Skin of body (tissue), 2 donors: ENCODE results near the gene IRF4. TPM values are rescaled to one million over a fixed set of nuclear protein-coding genes. Genes with fewer than 3 reads are reported as not detected.

Experiments used
- DNase-seq: peaks from one replicate; lab custom pipeline; 2025; lab: John Stamatoyannopoulos, UW
- total RNA-seq: library from RNA; depleted of rRNA; stranded (reverse); fragments of >200 nt; gene quantifications from one replicate; pipeline ENCODE4 v1.2.3, GENCODE V29; 2014

IRF4 gene
- total RNA-seq, 1 donor from 2014 or later = 6.2 TPM

DNA sequence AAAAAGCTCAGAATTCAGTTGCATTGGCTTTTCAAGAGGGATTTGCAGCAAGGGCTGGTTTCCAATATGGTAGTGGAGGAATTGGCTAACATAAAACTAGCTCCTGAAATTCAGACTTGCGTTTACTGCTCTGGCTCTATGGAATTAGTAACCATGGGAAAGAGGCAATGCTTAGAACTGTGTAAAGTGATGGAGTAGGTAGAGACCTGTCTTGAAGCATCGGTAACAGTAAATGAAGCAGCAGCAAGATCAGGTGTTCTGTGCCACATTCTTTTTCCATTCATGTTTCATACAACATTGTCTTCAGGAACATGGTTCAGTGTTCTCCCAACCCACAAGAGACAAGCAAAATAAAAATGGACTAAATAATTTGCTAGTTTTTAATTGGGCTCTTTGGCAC is 6.5 kb downstream of the IRF4 start:
- no peak for DNase-seq

DNA sequence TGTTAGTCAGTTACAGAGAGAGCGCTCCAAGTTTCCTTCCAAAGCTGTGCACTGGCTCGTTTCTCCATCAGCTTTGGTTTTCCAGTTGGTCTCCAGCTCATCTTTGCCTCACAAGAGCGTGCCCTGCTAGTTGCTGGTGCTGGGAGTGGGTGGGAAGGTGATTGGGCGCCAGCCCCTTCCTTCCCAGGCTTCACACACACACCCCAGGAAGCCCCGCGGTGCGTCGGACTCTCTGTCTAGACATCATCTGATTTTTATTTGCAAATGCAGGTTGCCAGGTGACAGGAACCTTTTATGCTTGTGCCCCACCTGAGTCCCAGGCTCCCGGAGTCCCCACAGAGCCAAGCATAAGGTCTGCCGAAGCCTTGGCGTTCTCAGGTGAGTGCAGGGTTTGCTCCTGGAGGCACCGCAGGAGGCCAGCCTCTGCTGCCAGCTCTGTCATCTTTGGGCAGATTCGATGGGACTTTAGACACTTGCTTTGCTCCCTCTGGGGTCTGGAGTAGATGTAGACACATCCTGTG is 7.1 kb downstream of the IRF4 start:
- no peak for DNase-seq

DNA sequence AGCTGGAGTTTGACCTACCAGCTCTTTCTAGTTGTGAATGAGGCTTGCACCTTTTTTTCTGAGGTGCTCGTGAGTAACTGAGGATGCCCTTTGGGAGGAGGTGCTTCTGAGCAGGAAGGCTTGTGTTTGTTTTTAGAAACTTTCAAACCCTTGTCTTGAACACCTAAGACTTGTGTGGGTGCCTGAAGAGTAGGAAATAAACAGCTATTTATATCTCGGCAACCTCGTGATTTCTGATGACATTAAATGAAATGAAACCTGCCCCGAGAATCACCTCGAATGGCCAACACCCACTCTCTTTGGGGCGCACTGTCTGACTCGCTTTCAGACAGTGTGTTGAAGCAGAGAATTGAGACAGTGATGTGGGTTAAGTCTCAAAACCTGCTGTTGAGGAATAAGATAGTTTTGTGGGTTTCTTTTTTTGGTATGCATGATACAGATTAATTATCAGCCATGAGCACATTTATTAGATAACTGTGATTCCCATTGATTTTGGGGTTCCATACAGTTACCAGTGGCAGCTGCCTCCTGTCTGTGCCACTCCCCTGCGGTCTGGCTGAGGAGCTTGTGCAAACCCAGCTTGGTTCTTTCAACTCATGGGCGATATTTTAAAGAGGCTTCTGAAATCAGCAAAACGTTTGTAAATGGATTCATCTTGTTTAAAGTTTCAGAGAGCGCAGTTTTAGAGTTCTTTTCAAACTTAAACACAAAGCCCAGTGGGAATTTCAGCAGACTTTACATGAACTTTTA is 8.4 kb downstream of the IRF4 start:
- DNase-seq = no peak

DNA sequence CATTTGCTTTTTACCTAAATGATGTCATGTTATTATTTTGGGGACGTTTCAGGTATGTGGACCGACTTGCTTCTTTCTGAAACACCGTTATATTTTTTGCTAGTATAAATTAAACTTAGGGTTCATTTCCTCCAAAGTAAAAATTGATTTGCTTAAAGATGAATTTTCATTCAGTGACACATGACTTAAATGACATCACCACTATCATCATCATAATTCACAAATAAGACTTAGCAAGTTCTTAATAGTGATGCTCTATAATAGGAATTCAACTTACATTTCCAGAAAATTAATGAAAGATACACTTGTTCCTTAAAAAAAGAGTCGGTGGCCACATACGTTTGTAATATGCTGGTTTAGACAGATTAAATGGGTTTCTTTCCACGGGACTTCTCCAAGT is 9.3 kb downstream of the IRF4 start:
- no peak for DNase-seq

- DNase-seq = no peak
Observed at GRCh38 chr6:401239-401993, 9.9 kb downstream of the IRF4 start.

GRCh38 chr6:401994-402640 is 10.6 kb downstream of the IRF4 start:
- DNase-seq = no peak

DNA sequence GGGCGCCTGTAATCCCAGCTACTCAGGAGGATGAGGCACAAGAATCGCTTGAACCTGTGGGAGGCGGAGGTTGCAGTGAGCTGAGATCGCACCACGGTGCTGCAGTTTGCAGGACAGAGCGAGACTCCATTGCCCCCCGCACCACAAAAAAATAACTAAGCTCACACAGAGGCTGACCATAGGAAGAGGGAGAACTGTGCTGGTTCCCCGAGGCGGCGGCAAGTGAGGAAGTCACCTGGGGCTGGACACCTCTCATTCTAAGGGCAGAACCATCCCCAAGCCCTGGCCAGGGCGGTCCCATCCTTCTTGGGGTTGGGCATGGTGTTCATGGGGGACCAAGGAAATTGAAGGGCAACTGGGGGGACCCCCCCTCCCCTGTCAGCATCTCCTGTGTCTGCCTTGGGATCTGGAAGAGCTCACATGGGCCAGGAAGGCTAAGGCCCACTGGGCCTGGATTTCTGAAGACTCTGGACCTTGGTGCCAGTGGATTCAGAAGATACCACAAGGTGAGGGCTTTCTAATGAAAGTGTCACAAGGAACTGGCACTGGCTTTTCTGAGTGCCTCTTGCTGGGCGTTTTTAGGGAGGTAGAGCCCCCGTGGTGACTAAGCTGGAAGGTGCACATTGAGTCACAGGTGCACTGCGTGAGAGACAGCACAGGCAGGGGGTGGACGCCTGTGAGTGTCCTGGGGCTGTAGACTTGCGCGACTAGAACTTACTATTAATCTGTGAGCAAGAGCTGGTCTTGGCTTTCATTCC is 11.5 kb downstream of the IRF4 start:
- DNase-seq = no peak

GRCh38 chr6:403659-404655 is 12.4 kb downstream of the IRF4 start:
- DNase-seq = no peak

DNA sequence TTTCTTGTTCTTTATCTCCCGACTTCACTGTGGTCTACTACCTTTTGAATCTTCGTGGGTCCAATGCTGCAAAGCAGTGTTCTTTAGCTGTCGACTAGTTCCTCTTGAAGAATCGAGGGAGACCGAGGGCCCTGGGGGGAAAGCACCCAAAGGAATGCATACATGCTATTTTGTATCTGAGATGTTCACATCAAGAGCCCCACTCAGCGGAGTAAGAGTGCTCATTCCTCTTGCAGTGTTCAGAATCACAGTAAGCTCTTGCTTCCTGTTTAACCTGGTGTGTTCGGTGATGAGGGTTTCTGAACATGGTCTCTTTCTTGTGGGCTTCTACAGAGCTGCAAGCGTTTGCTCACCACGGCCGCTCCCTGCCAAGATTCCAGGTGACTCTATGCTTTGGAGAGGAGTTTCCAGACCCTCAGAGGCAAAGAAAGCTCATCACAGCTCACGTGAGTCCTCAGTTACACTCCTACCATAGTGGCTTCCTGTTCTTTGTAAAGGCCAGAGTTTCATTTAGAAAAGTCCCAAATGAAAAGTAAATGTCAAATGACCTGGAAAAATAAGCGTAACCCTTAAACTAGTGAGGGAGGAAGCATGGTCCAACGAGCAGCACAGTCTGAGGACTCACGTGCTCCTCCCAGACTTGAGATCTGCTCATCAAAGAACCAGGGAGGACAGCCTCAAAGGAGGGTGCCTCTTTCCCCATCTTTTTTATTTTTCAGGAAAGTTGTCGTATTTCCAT is 13.3 kb downstream of the IRF4 start:
- DNase-seq = no peak

DNA sequence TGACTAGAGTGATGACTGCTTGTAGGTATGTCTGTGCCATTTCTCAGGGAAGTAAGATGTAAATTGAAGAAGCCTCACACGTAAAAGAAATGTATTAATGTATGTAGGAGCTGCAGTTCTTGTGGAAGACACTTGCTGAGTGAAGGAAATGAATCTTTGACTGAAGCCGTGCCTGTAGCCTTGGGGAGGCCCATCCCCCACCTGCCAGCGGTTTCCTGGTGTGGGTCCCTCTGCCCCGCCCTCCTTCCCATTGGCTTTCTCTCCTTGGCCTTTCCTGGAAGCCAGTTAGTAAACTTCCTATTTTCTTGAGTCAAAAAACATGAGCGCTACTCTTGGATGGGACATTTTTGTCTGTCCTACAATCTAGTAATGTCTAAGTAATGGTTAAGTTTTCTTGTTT is 16.6 kb downstream of the IRF4 start:
- DNase-seq = no peak

DNA sequence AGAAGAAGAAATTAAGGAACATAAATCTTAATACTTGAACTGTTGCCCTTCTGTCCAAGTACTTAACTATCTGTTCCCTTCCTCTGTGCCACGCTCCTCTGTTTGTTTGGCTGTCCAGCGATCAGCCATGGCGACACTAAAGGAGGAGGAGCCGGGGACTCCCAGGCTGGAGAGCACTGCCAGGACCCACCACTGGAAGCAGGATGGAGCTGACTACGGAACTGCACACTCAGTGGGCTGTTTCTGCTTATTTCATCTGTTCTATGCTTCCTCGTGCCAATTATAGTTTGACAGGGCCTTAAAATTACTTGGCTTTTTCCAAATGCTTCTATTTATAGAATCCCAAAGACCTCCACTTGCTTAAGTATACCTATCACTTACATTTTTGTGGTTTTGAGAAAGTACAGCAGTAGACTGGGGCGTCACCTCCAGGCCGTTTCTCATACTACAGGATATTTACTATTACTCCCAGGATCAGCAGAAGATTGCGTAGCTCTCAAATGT is 17.1 kb downstream of the IRF4 start:
- no peak for DNase-seq

DNA sequence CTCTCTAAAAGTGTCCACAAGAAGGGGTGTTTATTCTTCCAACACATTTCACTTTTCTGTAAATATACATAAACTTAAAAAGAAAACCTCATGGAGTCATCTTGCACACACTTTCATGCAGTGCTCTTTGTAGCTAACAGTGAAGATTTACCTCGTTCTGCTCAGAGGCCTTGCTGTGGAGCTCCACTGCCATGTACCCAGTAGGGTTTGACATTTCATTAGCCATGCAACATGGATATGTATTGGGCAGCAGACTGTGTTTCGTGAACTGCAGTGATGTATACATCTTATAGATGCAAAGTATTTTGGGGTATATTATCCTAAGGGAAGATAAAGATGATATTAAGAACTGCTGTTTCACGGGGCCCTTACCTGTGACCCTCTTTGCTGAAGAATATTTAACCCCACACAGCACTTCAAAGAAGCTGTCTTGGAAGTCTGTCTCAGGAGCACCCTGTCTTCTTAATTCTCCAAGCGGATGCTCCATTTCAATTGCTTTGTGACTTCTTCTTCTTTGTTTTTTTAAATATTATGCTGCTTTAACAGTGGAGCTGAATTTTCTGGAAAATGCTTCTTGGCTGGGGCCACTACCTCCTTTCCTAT is 17.9 kb downstream of the IRF4 start:
- no peak for DNase-seq

GRCh38 chr6:410555-411395 is 19.2 kb downstream of the IRF4 start:
- no peak for DNase-seq

- DNase-seq = no peak
Observed at GRCh38 chr6:411402-412145, 20.0 kb downstream of the IRF4 start.

DNA sequence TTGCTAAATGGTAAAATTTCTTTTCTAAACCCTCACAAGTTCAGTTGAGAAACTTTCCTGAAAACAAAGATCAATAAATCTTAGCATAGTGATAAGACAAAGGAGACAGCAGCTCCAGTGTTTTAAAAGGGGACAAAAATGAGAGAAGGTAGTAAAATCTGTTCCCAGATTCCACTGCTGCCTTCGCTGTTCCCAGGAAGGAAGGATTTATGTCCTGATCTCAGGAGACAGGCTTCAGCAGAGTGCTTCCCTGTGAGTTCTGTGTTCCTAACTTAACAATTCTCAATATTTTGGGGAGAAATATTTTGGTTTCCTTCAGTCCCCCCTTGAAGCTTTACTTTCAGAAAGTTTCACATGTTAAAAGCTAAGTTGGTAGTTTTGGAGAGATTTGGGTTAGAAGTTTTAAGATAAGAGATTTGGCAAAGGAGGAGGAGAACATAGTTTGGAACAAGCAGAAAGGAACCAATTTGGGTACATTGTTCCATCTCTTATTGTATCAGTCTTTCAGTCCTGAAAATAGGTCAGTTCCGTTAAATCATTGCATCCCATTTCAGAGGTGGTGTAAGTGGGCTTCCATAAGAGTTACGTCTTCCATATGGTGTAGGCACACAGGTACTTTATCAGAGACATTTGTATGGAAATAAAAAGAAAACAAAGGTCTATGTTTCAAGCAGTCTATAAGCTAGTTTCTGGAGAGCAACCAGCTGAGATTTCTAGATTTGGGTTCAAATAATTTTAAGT is 20.8 kb downstream of the IRF4 start:
- DNase-seq = no peak

GRCh38 chr6:414447-414846 is 22.9 kb downstream of the IRF4 start:
- DNase-seq = no peak

DNA sequence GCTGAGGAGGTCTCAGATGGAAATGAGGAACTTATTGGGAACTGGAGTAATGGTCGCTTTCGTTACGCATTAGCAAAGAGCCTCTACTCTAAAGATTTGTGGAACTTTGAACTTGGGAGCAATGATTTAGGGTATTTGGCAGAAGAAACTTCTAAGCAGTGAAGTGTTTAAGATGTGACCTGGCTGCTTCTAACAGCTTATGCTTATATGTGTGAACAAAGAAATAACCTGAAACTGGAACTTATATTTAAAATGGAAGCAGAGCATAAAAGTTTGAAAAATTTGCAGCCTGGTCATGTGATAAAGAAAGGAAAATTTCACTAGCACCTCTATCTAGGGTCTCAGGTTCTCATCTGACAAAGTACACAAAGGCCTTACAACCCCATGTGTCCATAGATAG is 23.5 kb downstream of the IRF4 start:
- no peak for DNase-seq
